Retina (tissue), 1 donor: ENCODE data around the gene BORCS8.
"Not testable (repeated sequence)": the region's sequence is repeated elsewhere in the genome, so short reads cannot be mapped to it uniquely, and the experiment has no call there.

Source experiments
- DNase-seq: peaks from one replicate; pipeline ENCODE4 v3.0.0-alpha.2; 2016

BORCS8 gene

GRCh38 chr19:19192078-19192882, at the start of gene BORCS8, which contains the start of gene RFXANK:
Gene BORCS8 (minus strand): TSS chr19:19192152. CDS start chr19:19192117, 35 bp downstream.
Gene RFXANK (plus strand): TSS chr19:19192258. CDS start chr19:19193947, 1,689 bp downstream.
- peak; percentile 97 for DNase-seq

- DNase-seq = no peak
Measured at GRCh38 chr19:19240476-19240875, 48.5 kb upstream of the BORCS8 start.

DNA sequence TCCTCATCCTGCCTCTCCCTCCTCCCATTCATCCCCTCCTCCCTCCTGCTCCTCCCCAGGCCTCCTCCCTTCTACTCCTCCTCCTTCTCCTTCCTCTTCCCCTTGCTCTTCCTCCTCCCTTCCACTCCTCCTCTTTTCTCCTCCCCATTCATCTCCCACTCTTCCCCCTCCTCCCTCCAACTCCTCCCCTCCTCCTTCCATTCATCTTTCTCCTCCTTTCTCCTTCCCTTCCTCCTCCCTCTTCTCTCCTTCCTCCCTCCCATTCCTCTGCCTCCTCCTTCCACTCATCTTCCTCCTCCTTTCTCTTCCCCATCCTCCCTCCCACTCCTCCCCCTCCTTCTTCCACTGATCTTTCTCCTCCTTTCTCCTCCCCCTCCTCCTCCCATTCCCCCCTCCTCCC, 47.7 kb upstream of the BORCS8 start:
- DNase-seq = no peak

- DNase-seq = no peak
Measured at GRCh38 chr19:19238126-19238894, 46.4 kb upstream of the BORCS8 start.

GRCh38 chr19:19236173-19236572, 44.2 kb upstream of the BORCS8 start:
- no peak for DNase-seq

DNA sequence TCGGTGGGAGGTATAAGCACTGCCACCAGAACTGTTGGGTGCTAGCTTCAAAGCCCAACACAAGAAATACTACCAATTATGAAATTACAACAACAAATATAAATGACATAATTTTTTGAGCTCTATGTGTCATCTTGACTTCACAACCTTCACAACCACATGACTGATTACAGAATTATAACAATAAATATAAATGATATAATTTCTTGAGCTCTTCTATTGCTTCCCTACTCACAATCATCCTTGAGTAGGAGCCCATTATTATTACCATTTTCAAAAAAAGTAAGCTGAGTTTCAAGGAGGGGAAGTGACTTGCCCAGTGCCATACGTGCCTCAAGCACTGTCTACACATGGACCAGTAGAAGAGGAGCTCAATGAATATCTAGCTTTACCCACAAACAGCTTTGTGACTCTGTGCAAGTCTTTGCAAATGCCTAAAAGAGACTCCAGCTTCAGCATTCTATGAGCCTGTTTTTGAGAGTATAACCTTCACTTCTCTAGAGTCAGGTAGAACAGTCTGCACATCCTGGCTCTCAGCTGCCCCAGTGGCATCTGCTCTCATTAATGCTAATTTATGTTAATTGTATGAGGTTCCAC, 42.4 kb upstream of the BORCS8 start:
- no peak for DNase-seq

- DNase-seq = no peak
Measured at GRCh38 chr19:19232261-19232721, 40.3 kb upstream of the BORCS8 start.

DNA sequence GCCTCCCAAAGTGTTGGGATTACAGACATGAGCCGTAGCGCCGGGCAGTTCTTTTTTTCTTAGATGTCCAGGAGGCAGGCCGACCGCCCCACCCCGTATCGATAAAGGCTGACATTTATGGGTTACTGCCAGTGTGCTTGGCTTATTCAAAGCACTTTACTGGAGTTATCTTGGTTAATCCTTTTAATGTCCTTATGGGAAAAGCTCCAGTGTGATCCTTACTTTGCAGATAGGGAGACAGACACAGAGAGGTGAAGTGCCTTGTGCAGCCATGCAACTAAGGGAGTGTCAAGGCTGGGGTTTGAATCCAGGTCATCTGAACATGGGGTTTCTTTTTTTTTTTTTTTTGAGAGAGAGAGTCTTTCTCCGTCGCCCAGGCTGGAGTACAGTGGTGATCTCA, 39.0 kb upstream of the BORCS8 start:
- DNase-seq = no peak

DNA sequence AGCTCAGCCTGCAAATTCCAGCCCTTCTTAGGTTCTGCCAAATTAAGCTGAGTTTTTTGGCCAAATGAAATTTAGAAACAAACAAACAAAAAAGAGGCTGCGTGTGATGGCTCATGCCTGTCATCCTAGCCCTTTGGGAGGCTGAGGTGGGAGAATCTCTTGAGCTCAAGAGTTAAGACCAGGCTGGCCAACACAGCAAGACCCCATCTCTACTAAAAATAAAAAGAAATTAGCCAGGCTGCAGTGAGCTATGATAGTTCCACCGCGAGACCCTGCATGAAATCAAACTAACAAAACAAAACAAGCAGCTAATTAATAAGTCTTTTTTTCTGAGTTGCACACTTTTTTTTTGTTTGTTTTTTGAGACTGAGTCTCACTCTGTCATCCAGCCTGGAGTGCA, 37.7 kb upstream of the BORCS8 start:
- DNase-seq = no peak

- no peak for DNase-seq
Measured at GRCh38 chr19:19227217-19227616, 35.3 kb upstream of the BORCS8 start.

DNA sequence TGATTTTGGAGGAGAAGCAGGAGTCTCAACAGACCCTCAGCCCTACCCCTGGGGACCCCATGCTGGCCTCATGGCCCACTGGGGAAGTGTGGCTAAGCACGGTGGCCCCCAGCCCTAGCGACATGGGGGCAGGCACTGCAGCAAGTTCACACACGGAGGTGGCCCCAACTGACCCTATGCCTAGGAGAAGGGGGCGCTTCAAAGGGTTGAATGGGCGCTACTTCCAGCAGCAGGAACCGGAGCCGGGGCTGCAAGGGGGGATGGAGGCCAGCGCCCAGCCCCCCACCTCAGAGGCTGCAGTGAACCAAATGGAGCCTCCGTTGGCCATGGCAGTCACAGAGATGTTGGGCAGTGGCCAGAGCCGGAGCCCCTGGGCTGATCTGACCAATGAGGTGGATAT, 34.7 kb upstream of the BORCS8 start:
- no peak for DNase-seq

GRCh38 chr19:19226204-19226603, 34.3 kb upstream of the BORCS8 start:
- no peak for DNase-seq

DNA sequence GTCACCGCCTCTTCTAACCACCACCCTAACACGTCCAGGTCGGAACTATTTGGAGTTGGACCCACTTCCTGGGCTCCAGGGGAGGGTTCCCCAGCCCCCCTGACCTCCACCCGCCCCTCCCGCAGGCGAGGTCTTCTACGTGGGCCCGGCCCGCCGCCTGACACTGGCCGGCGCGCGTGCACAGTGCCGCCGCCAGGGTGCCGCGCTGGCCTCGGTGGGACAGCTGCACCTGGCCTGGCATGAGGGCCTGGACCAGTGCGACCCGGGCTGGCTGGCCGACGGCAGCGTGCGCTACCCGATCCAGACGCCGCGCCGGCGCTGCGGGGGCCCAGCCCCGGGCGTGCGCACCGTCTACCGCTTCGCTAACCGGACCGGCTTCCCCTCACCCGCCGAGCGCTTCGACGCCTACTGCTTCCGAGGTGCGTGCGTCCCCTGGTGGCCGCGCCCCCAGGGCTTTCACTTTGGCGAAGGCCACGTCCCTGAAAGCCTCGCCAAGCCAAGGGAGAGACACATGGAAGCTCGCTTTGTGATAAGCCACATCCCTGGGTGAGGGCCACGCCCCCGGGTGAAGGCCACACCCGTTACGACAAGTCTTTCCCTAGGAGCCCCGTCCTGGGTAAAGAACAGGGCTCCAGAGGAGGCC, 33.0 kb upstream of the BORCS8 start:
- DNase-seq = peak; percentile 60

- DNase-seq = no peak
Measured at GRCh38 chr19:19224150-19224851, 32.3 kb upstream of the BORCS8 start.

DNA sequence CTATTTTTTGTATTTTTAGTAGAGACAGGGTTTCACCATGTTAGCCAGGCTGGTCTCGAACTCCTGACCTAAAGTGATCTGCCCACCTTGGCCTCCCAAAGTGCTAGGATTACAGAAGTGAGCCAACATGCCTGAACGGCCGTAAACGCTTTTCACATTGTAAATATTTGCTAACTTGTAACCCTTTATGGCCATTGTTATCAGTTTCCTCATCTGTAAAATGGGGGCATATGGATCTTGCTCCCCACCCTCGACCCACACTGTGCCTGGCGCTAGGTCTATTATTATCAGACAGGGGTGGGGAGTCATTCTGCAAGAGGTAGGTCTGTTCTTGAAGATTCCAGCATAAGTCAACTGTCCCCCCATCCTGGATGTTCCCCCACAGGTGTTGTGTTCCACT, 31.7 kb upstream of the BORCS8 start:
- DNase-seq = no peak

- no peak for DNase-seq
Measured at GRCh38 chr19:19223060-19223459, 31.1 kb upstream of the BORCS8 start.

DNA sequence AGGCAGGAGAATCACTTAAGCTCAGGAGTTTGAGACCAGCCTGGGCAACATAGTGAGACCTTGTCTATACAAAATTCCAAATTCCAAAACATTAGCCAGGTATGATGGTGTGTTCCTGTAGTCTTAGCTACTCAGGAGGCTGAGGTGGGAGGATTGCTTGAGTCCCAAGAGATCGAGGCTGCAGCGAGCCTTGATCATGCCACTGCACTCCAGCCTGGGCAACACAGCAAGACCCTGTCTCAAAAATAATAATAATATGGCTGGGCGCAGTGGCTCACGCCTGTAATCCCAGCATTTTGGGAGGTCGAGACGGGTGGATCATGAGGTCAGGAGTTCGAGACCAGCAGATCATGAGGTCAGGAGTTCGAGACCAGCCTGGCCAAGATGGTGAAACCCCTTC, 29.0 kb upstream of the BORCS8 start:
- not testable (repeated sequence) for DNase-seq

DNA sequence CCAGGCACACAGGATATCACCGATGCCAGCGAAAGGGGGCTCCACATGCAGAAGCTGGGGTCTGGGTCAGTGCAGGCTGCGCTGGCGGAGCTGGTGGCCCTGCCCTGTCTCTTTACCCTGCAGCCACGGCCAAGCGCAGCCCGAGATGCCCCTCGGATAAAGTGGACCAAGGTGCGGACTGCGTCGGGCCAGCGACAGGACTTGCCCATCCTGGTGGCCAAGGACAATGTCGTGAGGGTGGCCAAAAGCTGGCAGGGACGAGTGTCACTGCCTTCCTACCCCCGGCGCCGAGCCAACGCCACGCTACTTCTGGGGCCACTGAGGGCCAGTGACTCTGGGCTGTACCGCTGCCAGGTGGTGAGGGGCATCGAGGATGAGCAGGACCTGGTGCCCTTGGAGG, 27.0 kb upstream of the BORCS8 start:
- no peak for DNase-seq

GRCh38 chr19:19217099-19217498, 25.1 kb upstream of the BORCS8 start:
- no peak for DNase-seq

GRCh38 chr19:19215792-19216191, 23.8 kb upstream of the BORCS8 start:
- DNase-seq = no peak

DNA sequence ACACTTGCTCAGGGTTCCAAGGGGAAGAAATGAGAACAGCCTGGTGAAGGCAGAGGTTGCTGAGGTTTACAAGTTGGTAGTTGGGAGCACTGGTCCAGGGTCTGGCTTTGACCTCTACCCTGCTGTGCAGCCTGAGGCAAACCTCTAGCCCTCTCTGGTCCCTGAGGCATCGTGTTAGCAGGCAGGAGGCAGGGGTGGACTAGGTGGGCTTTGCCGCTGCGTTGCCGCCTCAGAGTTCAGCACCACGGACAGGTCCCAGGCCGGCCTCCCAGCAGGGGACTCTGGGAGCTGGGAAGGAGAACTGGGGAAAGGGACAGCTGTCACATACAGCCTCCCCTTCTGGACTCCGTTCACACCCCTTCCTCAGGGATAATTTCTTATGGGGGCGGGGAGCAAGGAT, 22.9 kb upstream of the BORCS8 start:
- DNase-seq = peak; percentile 69

- DNase-seq = no peak
Measured at GRCh38 chr19:19214159-19214490, 22.2 kb upstream of the BORCS8 start.
